GM18520 (cell line): ENCODE measurements around the gene CNDP2.
A peak's percentile ranks its signal among the peaks of the same experiment; 100 is the strongest.

Source experiments
- ATAC-seq: cut with Tn5 transposase; IDR thresholded peaks from one replicate; pipeline ENCODE4 v1.9.1; 2021; ENCODE audit not compliant: unreplicated experiment

The CNDP2 gene

DNA sequence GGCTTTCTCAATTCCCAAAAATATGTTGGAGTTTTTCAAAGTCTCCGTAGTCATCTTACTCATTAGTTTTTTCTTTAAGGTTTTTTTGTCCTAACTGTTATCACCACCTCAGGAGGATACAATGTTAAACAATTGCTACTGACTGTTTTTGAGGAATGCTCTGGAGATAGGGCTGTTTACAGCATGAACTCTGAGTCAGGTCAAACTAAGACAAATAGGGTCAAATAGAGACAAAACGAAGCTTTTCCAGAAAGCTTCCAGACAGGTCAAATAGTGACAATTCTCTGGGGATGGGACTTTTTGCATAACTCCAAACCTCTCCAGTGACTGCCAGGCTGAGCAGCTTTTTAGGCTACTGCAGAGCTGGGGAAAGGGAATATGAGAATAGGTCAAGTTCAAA is 23.9 kb upstream of the CNDP2 start:
- ATAC-seq, result no peak

DNA sequence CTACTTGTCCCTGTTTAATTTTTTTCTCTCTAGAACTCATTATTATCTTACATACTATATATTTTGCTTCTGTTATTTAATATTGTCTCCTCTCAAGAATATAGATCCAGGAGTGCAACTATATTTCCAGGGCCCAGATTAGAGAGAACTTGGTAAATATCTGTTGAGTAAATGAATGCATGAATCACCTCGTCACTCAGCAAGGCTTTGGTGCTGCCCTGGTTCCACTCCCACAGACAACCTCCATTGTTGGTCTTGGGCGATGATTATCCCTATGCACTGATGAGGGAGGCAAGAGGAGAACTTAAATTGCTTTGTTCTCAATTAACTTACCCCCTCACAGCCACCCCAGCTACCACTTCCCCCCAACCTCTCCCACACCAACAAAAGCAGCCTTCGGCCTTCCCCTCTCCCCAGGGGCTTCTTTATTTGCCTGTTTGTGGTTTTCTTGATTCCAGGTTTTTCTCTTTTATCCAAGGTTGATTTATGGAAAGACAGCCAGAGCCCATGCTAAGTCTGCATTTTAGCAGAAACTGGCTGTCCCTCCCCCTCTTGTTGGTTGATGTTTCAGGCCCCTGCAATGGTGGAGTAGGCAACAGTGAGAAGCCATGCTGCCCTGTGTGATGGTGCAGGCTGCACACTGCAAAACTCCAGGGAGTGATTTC is 22.1 kb upstream of the CNDP2 start:
- no peak for ATAC-seq

DNA sequence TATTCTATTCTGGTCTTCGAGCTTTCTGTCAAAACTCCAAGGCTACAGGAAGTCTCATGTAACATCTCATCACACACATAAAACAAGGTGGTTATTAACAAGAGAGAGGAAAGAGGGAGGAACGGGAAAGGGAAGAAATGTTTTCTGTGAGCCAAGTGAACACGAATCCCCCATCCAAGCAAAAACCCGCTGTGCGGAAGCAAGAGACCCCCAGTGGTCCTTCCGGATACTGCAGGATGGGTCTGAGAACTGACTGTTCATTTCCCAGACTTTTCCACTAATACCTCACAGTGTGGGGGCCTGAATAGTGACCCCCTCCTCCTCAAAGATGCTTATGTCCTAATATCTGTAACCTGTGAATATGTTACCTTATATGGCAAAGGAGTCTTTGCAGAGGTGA is 20.0 kb upstream of the CNDP2 start:
- no peak for ATAC-seq

- no peak for ATAC-seq
Observed at GRCh38 chr18:74477771-74478170, 18.4 kb upstream of the CNDP2 start.

DNA sequence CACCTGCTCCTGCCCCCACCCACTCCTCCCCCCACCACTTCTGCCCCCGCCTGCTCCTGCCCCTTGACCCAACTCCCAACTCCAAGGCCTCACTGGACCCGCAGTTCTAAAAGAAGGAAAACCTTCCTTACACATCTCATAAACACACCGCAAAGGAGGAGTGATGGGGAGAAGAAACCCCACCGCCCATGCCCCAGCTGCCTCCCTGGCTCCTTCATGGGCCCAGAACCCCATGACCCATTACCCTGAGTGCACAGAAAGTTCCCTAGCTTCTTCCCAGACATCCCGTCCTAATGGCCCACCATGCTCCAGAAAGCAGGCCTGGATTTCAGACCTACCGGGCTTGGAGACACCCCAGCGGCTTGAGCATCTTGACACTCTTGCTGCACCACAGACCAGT is 17.8 kb upstream of the CNDP2 start:
- no peak for ATAC-seq

- ATAC-seq, result no peak
Observed at GRCh38 chr18:74478880-74479279, 17.3 kb upstream of the CNDP2 start.

DNA sequence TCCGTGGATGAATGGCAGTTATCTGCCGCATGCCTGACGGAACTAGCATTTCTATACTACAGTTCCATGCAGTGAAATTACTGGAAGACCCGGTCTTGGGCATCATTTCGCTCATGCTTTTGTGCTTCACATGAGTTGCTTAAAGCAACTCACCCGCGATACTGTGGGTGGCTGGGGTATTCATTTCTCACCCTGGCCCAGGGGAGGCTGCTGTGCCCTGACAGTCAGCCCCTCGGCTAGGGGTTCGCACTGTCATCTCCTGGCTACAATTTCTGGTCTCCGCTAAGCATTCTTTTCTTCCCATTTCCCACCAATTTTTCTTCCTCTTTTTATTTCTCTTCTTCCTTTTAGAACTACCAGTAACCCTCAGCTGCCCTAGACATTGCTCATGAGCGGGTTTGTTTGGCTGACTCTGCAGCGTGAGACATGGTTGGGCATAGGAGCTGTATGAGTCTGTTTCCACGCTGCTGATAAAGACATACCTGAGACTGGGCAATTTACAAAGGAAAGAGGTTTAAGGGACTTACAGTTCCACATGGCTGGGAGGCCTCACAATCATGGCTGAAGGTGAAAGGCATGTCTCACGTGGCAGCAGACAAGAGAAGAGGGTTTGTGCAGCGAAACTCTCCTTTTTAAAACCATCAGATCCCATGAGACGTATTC is 16.5 kb upstream of the CNDP2 start:
- no peak for ATAC-seq

DNA sequence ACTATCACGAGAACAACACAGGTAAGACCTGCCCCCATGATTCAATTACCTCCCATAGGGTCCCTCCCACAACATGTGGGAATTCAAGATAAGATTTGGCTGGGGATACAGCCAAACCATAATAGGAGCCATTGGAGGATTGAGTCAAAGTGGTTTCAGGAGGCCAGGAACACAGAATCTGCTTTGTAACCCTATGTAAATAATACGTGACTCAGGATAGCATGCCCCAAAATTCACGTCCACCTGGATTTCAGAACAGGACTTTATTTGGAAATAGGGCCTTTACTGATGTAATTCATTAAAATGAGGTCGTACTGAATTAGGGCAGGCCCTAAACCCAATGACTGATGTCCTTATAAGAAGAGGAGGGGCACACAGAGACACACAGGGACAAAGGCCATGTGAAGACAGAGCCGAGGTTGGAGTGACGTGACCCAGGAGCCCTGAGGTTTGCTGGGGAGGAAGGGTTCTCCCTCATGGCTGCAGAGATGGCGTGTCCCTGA is 16.0 kb upstream of the CNDP2 start:
- no peak for ATAC-seq

- ATAC-seq, result no peak
Observed at GRCh38 chr18:74482697-74483096, 13.5 kb upstream of the CNDP2 start.

- no peak for ATAC-seq
Observed at GRCh38 chr18:74486119-74486849, 9.9 kb upstream of the CNDP2 start.

- ATAC-seq, result no peak
Observed at GRCh38 chr18:74488354-74488753, 7.8 kb upstream of the CNDP2 start.

- ATAC-seq, result no peak
Observed at GRCh38 chr18:74488864-74489263, 7.3 kb upstream of the CNDP2 start.

- ATAC-seq, result no peak
Observed at GRCh38 chr18:74489676-74490075, 6.5 kb upstream of the CNDP2 start.

DNA sequence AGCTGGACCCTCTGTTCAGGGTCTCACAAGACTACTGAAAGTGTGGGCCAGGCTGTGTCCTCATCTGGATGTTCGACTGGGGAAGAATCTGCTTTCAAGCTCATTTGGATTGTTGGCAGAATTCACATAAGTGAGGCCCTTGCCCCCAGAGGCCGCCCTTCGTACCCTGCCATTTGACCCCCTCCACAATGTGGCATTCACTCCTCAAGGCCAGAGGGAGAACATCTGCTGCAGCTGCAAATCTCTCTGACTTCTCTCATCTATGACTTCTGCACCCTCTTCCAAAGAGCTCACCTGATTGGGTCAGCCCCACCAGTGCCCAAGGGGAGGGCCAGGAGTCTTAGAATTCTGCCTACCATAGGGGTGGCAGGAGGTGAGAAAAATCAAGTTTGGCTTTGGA is 3.9 kb upstream of the CNDP2 start:
- no peak for ATAC-seq

GRCh38 chr18:74493689-74494088 is 2.5 kb upstream of the CNDP2 start:
- ATAC-seq, result no peak

DNA sequence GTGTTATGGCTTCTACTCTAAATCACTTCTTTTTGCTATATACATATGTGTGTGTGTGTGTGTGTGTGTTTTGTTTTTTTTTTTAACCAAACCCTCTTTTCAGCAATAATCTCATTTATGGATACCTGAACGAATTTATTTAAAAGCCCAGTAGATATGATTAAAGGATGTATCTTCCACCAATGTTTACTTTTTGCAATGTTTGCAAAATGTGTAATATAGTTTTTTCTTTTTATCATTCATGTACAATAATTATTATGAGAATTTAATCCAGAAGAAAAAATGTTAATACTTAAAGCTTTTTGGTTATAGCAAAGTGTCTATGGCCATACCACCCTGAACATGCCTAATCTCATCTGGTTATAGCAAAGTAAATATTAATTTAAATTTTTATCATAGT is 1.6 kb upstream of the CNDP2 start:
- ATAC-seq, result no peak

DNA sequence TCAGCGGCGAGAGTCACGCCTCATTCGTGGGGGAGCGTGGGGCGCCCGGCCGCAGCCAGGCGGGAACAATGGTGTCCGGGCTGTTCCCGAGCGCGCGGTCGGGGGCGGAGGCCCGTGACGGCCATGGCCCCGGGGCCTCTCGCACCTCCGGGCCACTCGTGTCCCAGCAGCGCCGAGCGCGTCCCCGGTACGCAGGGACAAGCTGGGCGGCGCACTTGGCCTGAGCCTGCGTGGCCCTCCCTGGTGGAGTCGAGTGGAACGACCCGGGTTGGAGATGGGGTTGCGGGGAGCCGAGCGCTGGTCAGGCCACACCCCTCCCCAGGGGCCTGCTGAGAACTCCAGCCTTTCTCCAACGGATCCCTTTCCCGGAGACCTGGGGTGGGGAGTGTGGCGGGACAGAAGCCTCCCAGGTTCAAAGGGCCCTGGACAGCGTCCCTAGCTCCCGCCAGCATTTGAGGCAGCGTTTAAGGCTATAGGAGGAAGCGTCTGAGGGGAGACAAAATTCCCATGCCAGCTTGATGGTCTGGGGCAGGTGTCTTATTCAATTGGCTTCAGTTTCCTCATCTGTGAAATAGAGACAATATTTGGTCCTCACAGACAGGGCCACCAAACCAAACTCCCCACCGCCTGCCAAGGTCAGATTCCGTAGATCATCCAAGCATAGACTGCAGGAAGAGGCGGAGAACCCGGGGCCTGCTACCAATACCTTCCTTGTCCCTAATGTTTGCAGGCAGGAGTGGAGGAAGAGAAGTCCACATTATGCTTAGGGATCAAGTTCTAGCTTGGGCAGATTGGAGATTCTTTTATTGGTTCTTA is 553 bp downstream of the CNDP2 start:
- peak; percentile 10 for ATAC-seq

GRCh38 chr18:74497324-74497676 is 1.1 kb downstream of the CNDP2 start:
- ATAC-seq, result no peak

GRCh38 chr18:74497778-74498177 is 1.6 kb downstream of the CNDP2 start:
- ATAC-seq, result no peak

DNA sequence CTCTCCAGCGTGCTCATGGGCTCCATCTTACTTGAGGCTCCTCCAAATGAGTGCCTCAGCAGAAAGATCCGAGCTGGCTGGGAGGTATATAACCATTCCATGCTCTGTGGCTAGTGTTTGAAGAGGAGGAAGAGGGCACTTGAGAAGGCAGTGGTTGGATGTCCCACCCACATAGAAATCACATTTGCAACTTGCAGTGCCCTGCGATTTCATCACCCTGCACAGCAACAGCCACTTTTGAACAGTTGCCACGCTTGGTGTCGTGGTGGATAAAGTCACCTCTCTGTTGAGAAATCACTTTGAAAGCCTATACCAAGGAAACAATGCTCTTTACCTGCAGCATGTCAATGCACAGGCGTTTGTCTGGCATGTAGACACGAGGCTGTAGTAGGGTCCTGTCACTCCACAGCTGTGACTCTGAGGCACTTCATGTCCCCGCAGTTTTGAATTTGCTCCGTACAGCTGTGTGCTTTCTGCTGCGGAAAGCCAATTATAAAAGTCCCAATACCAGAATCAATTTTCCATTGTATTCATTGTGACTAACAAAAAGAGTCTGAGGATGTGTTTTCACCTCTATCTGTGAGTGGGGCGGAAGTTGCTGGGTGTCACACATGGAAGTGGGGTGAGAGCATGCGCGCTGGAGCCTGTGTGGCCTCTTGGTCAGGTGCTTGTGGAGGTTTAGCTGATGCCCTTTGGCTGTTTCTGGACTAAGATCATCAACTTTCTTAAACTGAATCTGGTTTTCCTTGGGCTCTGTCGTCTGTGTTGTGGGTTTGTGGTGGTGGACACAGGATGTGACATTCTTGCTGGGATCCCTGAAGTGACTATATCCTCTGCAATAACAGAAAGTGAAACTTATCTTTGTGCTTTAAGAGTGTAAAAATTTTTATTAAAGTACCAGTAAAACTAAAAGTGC is 2.8 kb downstream of the CNDP2 start:
- ATAC-seq, result peak; percentile 22
